Measurements from ENCODE around the gene HACL1.
A peak's percentile ranks its signal among the peaks of the same experiment; 100 is the strongest.

Gene HACL1

GRCh38 chr3:15637131-15637951 lies 36.0 kb upstream of the HACL1 start:
- Histone ChIP-seq H3K27me3 (ENCODE audit: control insufficient read depth in 2 of 2, insufficient read depth in 2 of 2, low read length in 2 of 2) (no peaks in the 10 kb centered on the region), H3K4me3 (ENCODE audit: low read length in 2 of 2) (no peak overlapping the region), H3K27ac (ENCODE audit: low read depth in 2 of 2, low read length in 2 of 2) (peak overlapping the region in 1 of 2 donors; percentile 19), H3K4me1 (ENCODE audit: control insufficient read depth in 2 of 2, insufficient read depth in 2 of 2, low read length in 2 of 2) (no peaks in the 10 kb centered on the region), H3K36me3 (ENCODE audit: control insufficient read depth in 2 of 2, insufficient read depth in 2 of 2, low read length in 2 of 2) (no peaks in the 10 kb centered on the region), H3K9me3 (ENCODE audit: control insufficient read depth in 2 of 2, low read length in 2 of 2) (no peaks in the 10 kb centered on the region), H3K9ac (ENCODE audit: low read depth in 1 of 2, low read length in 2 of 2) (no peak overlapping the region)

DNA sequence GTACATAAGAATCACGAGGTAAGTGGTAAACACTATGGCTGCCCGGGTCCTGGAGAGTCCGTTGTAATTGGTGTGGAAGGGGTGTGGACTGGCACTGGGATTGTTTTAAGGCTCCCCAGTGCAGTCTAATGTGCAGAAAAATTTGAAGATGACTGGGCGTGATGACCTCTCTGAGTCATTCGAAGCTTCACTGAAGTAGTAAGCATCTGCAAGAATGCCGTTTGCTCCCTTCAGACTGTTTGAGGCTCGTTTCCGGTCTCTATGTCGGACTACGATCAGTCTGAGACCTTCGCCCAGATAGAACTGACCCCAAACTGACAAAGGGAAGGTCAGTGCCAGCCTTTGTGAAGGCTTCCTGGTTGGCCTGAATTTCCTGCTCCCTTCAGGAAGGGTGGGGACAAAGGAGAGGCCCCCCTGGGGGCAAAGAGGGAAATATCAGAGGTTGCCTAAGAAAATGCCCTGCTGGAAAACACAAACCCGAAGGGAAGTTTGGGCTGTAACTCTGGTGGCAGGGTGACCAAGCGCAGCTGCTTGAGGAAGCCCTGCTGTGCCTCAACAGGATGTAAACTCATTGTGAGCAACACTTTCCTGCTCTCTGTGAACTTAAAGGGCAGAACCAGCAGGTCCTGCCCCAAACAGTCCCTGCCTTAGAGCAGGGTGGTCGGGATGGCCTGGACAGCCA lies 34.8 kb upstream of the HACL1 start:
- H3K9me3 ChIP-seq (ENCODE audit: control insufficient read depth in 2 of 2, low read length in 2 of 2) = no peaks in the 10 kb centered on the region
- H3K27ac ChIP-seq (ENCODE audit: low read depth in 2 of 2, low read length in 2 of 2) = peak overlapping the region; percentile 34 to 44
- no peaks in the 10 kb centered on the region for H3K27me3 ChIP-seq (ENCODE audit: control insufficient read depth in 2 of 2, insufficient read depth in 2 of 2, low read length in 2 of 2)
- H3K9ac ChIP-seq (ENCODE audit: low read depth in 1 of 2, low read length in 2 of 2) = no peak overlapping the region
- H3K36me3 ChIP-seq (ENCODE audit: control insufficient read depth in 2 of 2, insufficient read depth in 2 of 2, low read length in 2 of 2) = no peaks in the 10 kb centered on the region
- H3K4me3 ChIP-seq (ENCODE audit: low read length in 2 of 2) = no peak overlapping the region
- H3K4me1 ChIP-seq (ENCODE audit: control insufficient read depth in 2 of 2, insufficient read depth in 2 of 2, low read length in 2 of 2) = no peaks in the 10 kb centered on the region

DNA sequence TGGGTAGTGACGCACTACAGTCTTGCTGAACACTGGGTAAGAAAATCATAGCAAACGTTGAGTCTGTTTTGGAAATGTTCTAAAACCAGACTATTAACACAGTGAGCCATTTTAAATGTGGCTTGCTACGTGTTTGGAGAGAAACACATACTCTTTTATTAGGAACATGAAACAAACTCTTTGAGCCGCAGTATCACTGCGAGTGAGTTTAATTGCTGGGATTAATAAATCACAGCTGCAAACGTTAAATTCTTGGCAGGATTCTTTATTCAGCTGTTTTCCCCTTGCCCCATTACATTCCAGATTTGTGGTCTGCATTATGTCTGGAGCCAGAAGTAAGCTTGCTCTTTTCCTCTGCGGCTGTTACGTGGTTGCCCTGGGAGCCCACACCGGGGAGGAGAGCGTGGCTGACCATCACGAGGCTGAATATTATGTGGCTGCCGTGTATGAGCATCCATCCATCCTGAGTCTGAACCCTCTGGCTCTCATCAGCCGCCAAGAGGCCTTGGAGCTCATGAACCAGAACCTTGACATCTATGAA lies 33.8 kb upstream of the HACL1 start:
- no peak overlapping the region for H3K4me3 ChIP-seq (ENCODE audit: low read length in 2 of 2)
- no peaks in the 10 kb centered on the region for H3K9me3 ChIP-seq (ENCODE audit: control insufficient read depth in 2 of 2, low read length in 2 of 2)
- H3K27ac ChIP-seq (ENCODE audit: low read depth in 2 of 2, low read length in 2 of 2) = peak overlapping the region; percentile 34 to 44
- H3K27me3 ChIP-seq (ENCODE audit: control insufficient read depth in 2 of 2, insufficient read depth in 2 of 2, low read length in 2 of 2) = no peaks in the 10 kb centered on the region
- no peak overlapping the region for H3K9ac ChIP-seq (ENCODE audit: low read depth in 1 of 2, low read length in 2 of 2)
- no peaks in the 10 kb centered on the region for H3K4me1 ChIP-seq (ENCODE audit: control insufficient read depth in 2 of 2, insufficient read depth in 2 of 2, low read length in 2 of 2)
- H3K36me3 ChIP-seq (ENCODE audit: control insufficient read depth in 2 of 2, insufficient read depth in 2 of 2, low read length in 2 of 2) = no peaks in the 10 kb centered on the region

GRCh38 chr3:15634671-15635070 lies 33.3 kb upstream of the HACL1 start:
- Histone ChIP-seq H3K4me3 (ENCODE audit: low read length in 2 of 2) (no peak overlapping the region), H3K9ac (ENCODE audit: low read depth in 1 of 2, low read length in 2 of 2) (no peak overlapping the region), H3K36me3 (ENCODE audit: control insufficient read depth in 2 of 2, insufficient read depth in 2 of 2, low read length in 2 of 2) (no peaks in the 10 kb centered on the region), H3K9me3 (ENCODE audit: control insufficient read depth in 2 of 2, low read length in 2 of 2) (no peaks in the 10 kb centered on the region), H3K27ac (ENCODE audit: low read depth in 2 of 2, low read length in 2 of 2) (peak overlapping the region in 1 of 2 donors; percentile 34), H3K27me3 (ENCODE audit: control insufficient read depth in 2 of 2, insufficient read depth in 2 of 2, low read length in 2 of 2) (no peaks in the 10 kb centered on the region), H3K4me1 (ENCODE audit: control insufficient read depth in 2 of 2, insufficient read depth in 2 of 2, low read length in 2 of 2) (no peaks in the 10 kb centered on the region)

- peak overlapping the region in 1 of 2 donors; percentile 34 for H3K27ac ChIP-seq (ENCODE audit: low read depth in 2 of 2, low read length in 2 of 2)
- no peaks in the 10 kb centered on the region for H3K36me3 ChIP-seq (ENCODE audit: control insufficient read depth in 2 of 2, insufficient read depth in 2 of 2, low read length in 2 of 2)
- no peaks in the 10 kb centered on the region for H3K4me1 ChIP-seq (ENCODE audit: control insufficient read depth in 2 of 2, insufficient read depth in 2 of 2, low read length in 2 of 2)
- H3K9me3 ChIP-seq (ENCODE audit: control insufficient read depth in 2 of 2, low read length in 2 of 2) = no peaks in the 10 kb centered on the region
- H3K27me3 ChIP-seq (ENCODE audit: control insufficient read depth in 2 of 2, insufficient read depth in 2 of 2, low read length in 2 of 2) = no peaks in the 10 kb centered on the region
- no peak overlapping the region for H3K9ac ChIP-seq (ENCODE audit: low read depth in 1 of 2, low read length in 2 of 2)
- no peak overlapping the region for H3K4me3 ChIP-seq (ENCODE audit: low read length in 2 of 2)
Observed at GRCh38 chr3:15633766-15634598, 32.6 kb upstream of the HACL1 start.

- Histone ChIP-seq H3K9ac (ENCODE audit: low read depth in 1 of 2, low read length in 2 of 2) (no peak overlapping the region), H3K36me3 (ENCODE audit: control insufficient read depth in 2 of 2, insufficient read depth in 2 of 2, low read length in 2 of 2) (no peaks in the 10 kb centered on the region), H3K27me3 (ENCODE audit: control insufficient read depth in 2 of 2, insufficient read depth in 2 of 2, low read length in 2 of 2) (no peaks in the 10 kb centered on the region), H3K27ac (ENCODE audit: low read depth in 2 of 2, low read length in 2 of 2) (no peak overlapping the region), H3K4me1 (ENCODE audit: control insufficient read depth in 2 of 2, insufficient read depth in 2 of 2, low read length in 2 of 2) (no peaks in the 10 kb centered on the region), H3K4me3 (ENCODE audit: low read length in 2 of 2) (no peak overlapping the region), H3K9me3 (ENCODE audit: control insufficient read depth in 2 of 2, low read length in 2 of 2) (no peaks in the 10 kb centered on the region)
Observed at GRCh38 chr3:15633159-15633558, 31.8 kb upstream of the HACL1 start.

GRCh38 chr3:15632212-15632580 lies 30.8 kb upstream of the HACL1 start:
- H3K27me3 ChIP-seq (ENCODE audit: control insufficient read depth in 2 of 2, insufficient read depth in 2 of 2, low read length in 2 of 2) = no peaks in the 10 kb centered on the region
- no peak overlapping the region for H3K4me3 ChIP-seq (ENCODE audit: low read length in 2 of 2)
- H3K4me1 ChIP-seq (ENCODE audit: control insufficient read depth in 2 of 2, insufficient read depth in 2 of 2, low read length in 2 of 2) = no peaks in the 10 kb centered on the region
- no peaks in the 10 kb centered on the region for H3K36me3 ChIP-seq (ENCODE audit: control insufficient read depth in 2 of 2, insufficient read depth in 2 of 2, low read length in 2 of 2)
- no peak overlapping the region for H3K9ac ChIP-seq (ENCODE audit: low read depth in 1 of 2, low read length in 2 of 2)
- H3K27ac ChIP-seq (ENCODE audit: low read depth in 2 of 2, low read length in 2 of 2) = no peak overlapping the region
- no peaks in the 10 kb centered on the region for H3K9me3 ChIP-seq (ENCODE audit: control insufficient read depth in 2 of 2, low read length in 2 of 2)

GRCh38 chr3:15631426-15632211 lies 30.2 kb upstream of the HACL1 start:
- peaks cover 0 to 2% of the 10 kb centered on the region in 2 donors for H3K36me3 ChIP-seq (ENCODE audit: control insufficient read depth in 2 of 2, insufficient read depth in 2 of 2, low read length in 2 of 2)
- no peak overlapping the region for H3K27ac ChIP-seq (ENCODE audit: low read depth in 2 of 2, low read length in 2 of 2)
- no peaks in the 10 kb centered on the region for H3K9me3 ChIP-seq (ENCODE audit: control insufficient read depth in 2 of 2, low read length in 2 of 2)
- no peak overlapping the region for H3K4me3 ChIP-seq (ENCODE audit: low read length in 2 of 2)
- H3K9ac ChIP-seq (ENCODE audit: low read depth in 1 of 2, low read length in 2 of 2) = no peak overlapping the region
- H3K4me1 ChIP-seq (ENCODE audit: control insufficient read depth in 2 of 2, insufficient read depth in 2 of 2, low read length in 2 of 2) = no peaks in the 10 kb centered on the region
- H3K27me3 ChIP-seq (ENCODE audit: control insufficient read depth in 2 of 2, insufficient read depth in 2 of 2, low read length in 2 of 2) = no peaks in the 10 kb centered on the region

DNA sequence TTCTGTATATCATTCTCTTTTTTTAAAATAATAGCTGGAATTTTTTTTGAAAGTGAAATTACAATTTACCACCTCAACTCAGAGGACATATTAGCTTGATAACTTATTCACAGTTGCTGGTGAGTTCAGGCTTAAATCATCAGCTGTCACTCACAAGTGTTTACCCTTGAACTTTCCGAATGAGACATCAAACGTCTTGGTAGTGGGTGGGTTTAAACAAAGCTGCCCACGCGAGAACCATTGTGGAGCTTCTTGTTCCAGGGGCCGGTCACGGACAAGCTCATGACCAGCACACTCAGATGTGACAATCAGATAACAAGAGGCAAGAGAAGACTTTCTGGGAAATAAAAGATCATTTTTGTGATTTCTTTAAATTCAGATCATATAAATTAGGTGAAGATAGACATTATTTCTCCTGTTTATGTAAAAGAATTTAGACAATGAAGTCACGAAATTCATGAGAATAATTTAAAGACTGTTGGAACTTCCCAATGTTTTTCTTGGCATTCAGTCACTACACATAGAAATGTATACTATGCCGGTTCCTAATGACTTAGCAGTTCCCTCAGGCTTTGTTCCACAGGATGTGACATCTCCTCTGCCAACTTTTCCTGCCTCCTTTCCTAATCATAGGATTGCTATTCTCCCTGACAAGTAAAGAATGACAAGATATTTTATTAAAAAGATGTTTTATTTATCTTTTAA lies 29.4 kb upstream of the HACL1 start:
- H3K4me1 ChIP-seq (ENCODE audit: control insufficient read depth in 2 of 2, insufficient read depth in 2 of 2, low read length in 2 of 2) = no peaks in the 10 kb centered on the region
- no peak overlapping the region for H3K27ac ChIP-seq (ENCODE audit: low read depth in 2 of 2, low read length in 2 of 2)
- no peaks in the 10 kb centered on the region for H3K9me3 ChIP-seq (ENCODE audit: control insufficient read depth in 2 of 2, low read length in 2 of 2)
- H3K4me3 ChIP-seq (ENCODE audit: low read length in 2 of 2) = peak overlapping the region; percentile 30 to 51
- no peaks in the 10 kb centered on the region for H3K27me3 ChIP-seq (ENCODE audit: control insufficient read depth in 2 of 2, insufficient read depth in 2 of 2, low read length in 2 of 2)
- H3K9ac ChIP-seq (ENCODE audit: low read depth in 1 of 2, low read length in 2 of 2) = no peak overlapping the region
- H3K36me3 ChIP-seq (ENCODE audit: control insufficient read depth in 2 of 2, insufficient read depth in 2 of 2, low read length in 2 of 2) = peaks cover 0 to 2% of the 10 kb centered on the region in 2 donors

Data from mucosa of rectum (tissue), 2 donors.